HepG2 (cell line): ENCODE results near the gene MYCBP2. TPM values are rescaled to one million over a fixed set of nuclear protein-coding genes. Genes with fewer than 3 reads are reported as not detected.

Experiments used
- EEA1 ChIP-seq: sonication (generic); formaldehyde crosslinking; IDR thresholded peaks from 2 replicates; pipeline ENCODE4 v1.5.1; 2020; ENCODE audit warnings: mild to moderate bottlenecking, missing genetic modification reagents, borderline replicate concordance
- FOSL1 ChIP-seq: sonication (generic); formaldehyde crosslinking; IDR thresholded peaks from 2 replicates; pipeline ENCODE4 v1.9.0; 2021; ENCODE audit warnings: missing genetic modification reagents, borderline replicate concordance
- KDM4B ChIP-seq: sonication (generic); formaldehyde crosslinking; IDR thresholded peaks from 2 replicates; pipeline ENCODE4 v1.4.0; 2020; ENCODE audit warnings: missing genetic modification reagents
- NR2C2 ChIP-seq: sonication (generic); formaldehyde crosslinking; IDR thresholded peaks from 2 replicates; pipeline ENCODE4 v1.4.0; 2020; ENCODE audit warnings: missing genetic modification reagents, mild to moderate bottlenecking, moderate library complexity, borderline replicate concordance
- PHB2 ChIP-seq: fragments of 450-650 bp; IDR thresholded peaks from 2 replicates; pipeline ENCODE4 v1.6.1; 2018; ENCODE audit not compliant: partially characterized antibody
- POLR2AphosphoS5 ChIP-seq: IDR thresholded peaks from 2 replicates; pipeline ENCODE4 v1.6.1; 2012; ENCODE audit warnings: low read depth, low read length
- PRMT3 ChIP-seq: sonication (generic); formaldehyde crosslinking; IDR thresholded peaks from 2 replicates; pipeline ENCODE4 v1.8.1; 2022; ENCODE audit warnings: low read depth, mild to moderate bottlenecking, moderate library complexity, missing genetic modification reagents, borderline replicate concordance
- SIX1 ChIP-seq: sonication (generic); formaldehyde crosslinking; IDR thresholded peaks from 2 replicates; pipeline ENCODE4 v1.4.0; 2020; ENCODE audit warnings: missing genetic modification reagents, borderline replicate concordance
- SP1 ChIP-seq, 2 experiments: fragments of 450-650 bp in 1 of 2; sonication (generic) in 1 of 2; formaldehyde crosslinking in 1 of 2; IDR thresholded peaks; 2 replicates each; pipeline versions ENCODE4 v1.4.0 to v1.6.1; 2016 to 2020; ENCODE audit warnings: missing genetic modification reagents in 1 of 2
- SUZ12 ChIP-seq: fragments of 150-350 bp; IDR thresholded peaks from 2 replicates; pipeline ENCODE4 v1.6.1; 2014; ENCODE audit warnings: low read depth, low read length
- TCF12 ChIP-seq, 2 experiments: fragments of 450-650 bp in 1 of 2; sonication (generic) in 1 of 2; formaldehyde crosslinking in 1 of 2; IDR thresholded peaks; 2 replicates each; pipeline versions ENCODE4 v1.6.1 to v1.8.0; 2017 to 2022; ENCODE audit warnings: antibody characterized with exemption in 1 of 2, mild to moderate bottlenecking in 1 of 2, missing genetic modification reagents in 1 of 2, moderate library complexity in 1 of 2
- YEATS4 ChIP-seq: sonication (generic); formaldehyde crosslinking; IDR thresholded peaks from 2 replicates; pipeline ENCODE4 v1.4.0; 2020; ENCODE audit warnings: missing genetic modification reagents, borderline replicate concordance
- ZKSCAN5 ChIP-seq: sonication (generic); formaldehyde crosslinking; IDR thresholded peaks from 2 replicates; pipeline ENCODE4 v1.5.1; 2020; ENCODE audit warnings: mild to moderate bottlenecking, missing genetic modification reagents
- ZMYM4 ChIP-seq: sonication (generic); formaldehyde crosslinking; IDR thresholded peaks from 2 replicates; pipeline ENCODE4 v1.8.1; 2023; ENCODE audit warnings: mild to moderate bottlenecking, missing genetic modification reagents
- ZNF264 ChIP-seq: sonication (generic); formaldehyde crosslinking; IDR thresholded peaks from 2 replicates; pipeline ENCODE4 v1.4.0; 2020; ENCODE audit warnings: missing genetic modification reagents
- ZNF670 ChIP-seq: sonication (generic); formaldehyde crosslinking; IDR thresholded peaks from 2 replicates; pipeline ENCODE4 v1.8.0; 2022; ENCODE audit warnings: mild to moderate bottlenecking, missing genetic modification reagents, borderline replicate concordance
- polyA plus RNA-seq, 8 experiments: library from polyadenylated mRNA; depleted of rRNA in 3 of 8; stranded (reverse) in 7 of 8; unstranded in 1 of 8; fragments of >200 nt; fragmentation: Illumina TruSeq in 4 of 8; extraction: Trizol in 4 of 8; gene quantifications; 2 replicates each; pipeline versions ENCODE4 v1.2.1 to v1.2.3, GENCODE V29; 2011 to 2016; ENCODE audit warnings: low read depth in 4 of 8, missing spikeins in 1 of 8, mixed read lengths in 1 of 8; ENCODE audit not compliant: insufficient read depth in 1 of 8
- total RNA-seq, 5 experiments: library from RNA; depleted of rRNA; stranded (reverse); fragments of >200 nt; fragmentation: Illumina TruSeq; extraction: Trizol; gene quantifications; 2 replicates each; pipeline ENCODE4 v1.2.3, GENCODE V29; 2016; ENCODE audit warnings: low read depth in 1 of 5
- TF ChIP-seq, protein P1 (sequence below): sonication (generic); formaldehyde crosslinking; IDR thresholded peaks from 2 replicates; pipeline ENCODE4 v1.8.1; 2023; ENCODE audit warnings: mild to moderate bottlenecking, moderate library complexity, missing genetic modification reagents
- TF ChIP-seq, protein P2 (sequence below): sonication (generic); formaldehyde crosslinking; IDR thresholded peaks from 2 replicates; pipeline ENCODE4 v1.4.0; 2020; ENCODE audit warnings: low read depth, mild to moderate bottlenecking, missing genetic modification reagents
- TF ChIP-seq, protein P3 (sequence below): sonication (generic); formaldehyde crosslinking; IDR thresholded peaks from 2 replicates; pipeline ENCODE4 v1.5.1; 2020; ENCODE audit warnings: mild to moderate bottlenecking, missing genetic modification reagents, borderline replicate concordance
- TF ChIP-seq, protein P4 (sequence below): IDR thresholded peaks from 2 replicates; pipeline ENCODE4 v1.6.1; 2016

The MYCBP2 gene
- total and polyA plus RNA-seq, 2 of the 13 experiments (the other 11 are each of a cell fraction or from before 2014, with no cell fraction given): 16.3 to 35.3 TPM

DNA sequence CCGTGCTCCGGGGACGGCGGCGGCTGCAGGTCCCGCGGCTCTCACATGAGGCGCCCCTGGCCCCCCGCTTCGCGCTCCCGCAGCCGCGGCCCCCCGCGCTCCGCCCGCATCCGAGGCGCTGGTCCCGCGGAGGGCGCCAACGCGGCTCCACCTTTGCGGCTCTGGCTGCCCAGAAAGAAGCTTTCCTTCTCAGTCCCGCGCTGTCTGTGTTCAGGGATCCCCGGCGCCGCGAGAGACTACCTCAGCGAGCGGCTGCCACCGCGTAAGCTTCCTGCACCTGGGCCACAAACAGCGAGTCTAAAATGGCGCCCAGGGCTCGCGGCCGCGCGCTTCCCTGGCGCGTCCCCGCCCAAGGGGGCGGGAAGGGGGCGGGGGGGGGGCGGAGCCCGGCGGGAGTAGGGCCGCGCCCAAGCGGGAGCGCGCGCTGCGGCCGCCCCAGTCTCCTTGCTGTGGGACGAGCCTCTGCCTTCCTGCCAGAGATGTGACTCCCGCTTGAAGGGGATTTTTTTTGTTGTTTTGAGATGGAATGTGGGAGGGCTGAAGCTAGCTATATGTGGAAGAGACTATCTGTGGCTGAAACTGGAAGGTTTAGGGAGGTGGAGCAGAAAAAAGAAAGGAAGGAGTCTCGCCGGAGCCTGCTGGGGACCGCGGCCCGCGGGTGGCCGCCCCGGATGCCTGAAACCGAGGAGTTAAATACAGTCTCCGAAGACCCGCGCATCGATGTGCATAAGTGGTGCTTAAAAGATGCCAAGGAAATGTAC lies 299.9 kb downstream of the MYCBP2 start, which contains the start of gene FBXL3 (continued):
- TF ChIP-seq, protein P1, sequence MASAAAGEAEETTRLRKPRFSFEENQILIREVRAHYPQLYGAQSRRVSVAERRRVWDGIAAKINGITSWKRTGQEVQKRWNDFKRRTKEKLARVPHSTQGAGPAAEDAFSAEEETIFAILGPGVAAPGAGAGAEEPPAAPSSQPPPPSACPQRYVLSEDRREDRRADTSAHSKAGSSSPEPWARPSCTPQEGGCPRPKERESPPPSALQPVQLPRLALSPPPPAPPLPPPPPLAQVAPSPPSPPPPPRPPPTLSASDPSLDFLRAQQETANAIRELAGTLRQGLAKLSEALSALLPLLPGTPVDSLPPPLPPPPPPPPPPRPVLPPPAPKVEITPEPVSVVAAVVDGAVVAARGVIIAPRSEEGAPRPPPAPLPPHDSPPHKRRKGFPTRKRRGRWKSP (CRISPR knock-in tag): peak; percentile 27; the same call in 1 of the 2 replicates
- TF ChIP-seq TCF12 (IDR thresholded peaks at IDR 0.05) (no peak), TCF12 (CRISPR knock-in tag; IDR thresholded peaks at IDR 0.05) (no peak), PHB2 (no peak), SP1 (IDR thresholded peaks at IDR 0.05) (no peak), SP1 (CRISPR knock-in tag; IDR thresholded peaks at IDR 0.05) (peak; percentile 70), NR2C2 (CRISPR knock-in tag) (no peak), ZNF264 (CRISPR knock-in tag) (no peak), ZKSCAN5 (CRISPR knock-in tag) (no peak), EEA1 (CRISPR knock-in tag) (0 out of 2 replicates have a peak, but pooled peaks have one; percentile 17), ZNF670 (CRISPR knock-in tag) (peak; percentile 13; the same call in 1 of the 2 replicates), KDM4B (no peak), FOSL1 (CRISPR knock-in tag) (no peak), ZMYM4 (CRISPR knock-in tag) (peak; percentile 21; the same call in 1 of the 2 replicates), POLR2AphosphoS5 (peak; percentile 89), YEATS4 (CRISPR knock-in tag) (peak; percentile 83), SUZ12 (no peak), PRMT3 (no peak), SIX1 (CRISPR knock-in tag) (no peak)
- TF ChIP-seq, protein P2, sequence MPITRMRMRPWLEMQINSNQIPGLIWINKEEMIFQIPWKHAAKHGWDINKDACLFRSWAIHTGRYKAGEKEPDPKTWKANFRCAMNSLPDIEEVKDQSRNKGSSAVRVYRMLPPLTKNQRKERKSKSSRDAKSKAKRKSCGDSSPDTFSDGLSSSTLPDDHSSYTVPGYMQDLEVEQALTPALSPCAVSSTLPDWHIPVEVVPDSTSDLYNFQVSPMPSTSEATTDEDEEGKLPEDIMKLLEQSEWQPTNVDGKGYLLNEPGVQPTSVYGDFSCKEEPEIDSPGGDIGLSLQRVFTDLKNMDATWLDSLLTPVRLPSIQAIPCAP (CRISPR knock-in tag): no peak
- TF ChIP-seq, protein P3, sequence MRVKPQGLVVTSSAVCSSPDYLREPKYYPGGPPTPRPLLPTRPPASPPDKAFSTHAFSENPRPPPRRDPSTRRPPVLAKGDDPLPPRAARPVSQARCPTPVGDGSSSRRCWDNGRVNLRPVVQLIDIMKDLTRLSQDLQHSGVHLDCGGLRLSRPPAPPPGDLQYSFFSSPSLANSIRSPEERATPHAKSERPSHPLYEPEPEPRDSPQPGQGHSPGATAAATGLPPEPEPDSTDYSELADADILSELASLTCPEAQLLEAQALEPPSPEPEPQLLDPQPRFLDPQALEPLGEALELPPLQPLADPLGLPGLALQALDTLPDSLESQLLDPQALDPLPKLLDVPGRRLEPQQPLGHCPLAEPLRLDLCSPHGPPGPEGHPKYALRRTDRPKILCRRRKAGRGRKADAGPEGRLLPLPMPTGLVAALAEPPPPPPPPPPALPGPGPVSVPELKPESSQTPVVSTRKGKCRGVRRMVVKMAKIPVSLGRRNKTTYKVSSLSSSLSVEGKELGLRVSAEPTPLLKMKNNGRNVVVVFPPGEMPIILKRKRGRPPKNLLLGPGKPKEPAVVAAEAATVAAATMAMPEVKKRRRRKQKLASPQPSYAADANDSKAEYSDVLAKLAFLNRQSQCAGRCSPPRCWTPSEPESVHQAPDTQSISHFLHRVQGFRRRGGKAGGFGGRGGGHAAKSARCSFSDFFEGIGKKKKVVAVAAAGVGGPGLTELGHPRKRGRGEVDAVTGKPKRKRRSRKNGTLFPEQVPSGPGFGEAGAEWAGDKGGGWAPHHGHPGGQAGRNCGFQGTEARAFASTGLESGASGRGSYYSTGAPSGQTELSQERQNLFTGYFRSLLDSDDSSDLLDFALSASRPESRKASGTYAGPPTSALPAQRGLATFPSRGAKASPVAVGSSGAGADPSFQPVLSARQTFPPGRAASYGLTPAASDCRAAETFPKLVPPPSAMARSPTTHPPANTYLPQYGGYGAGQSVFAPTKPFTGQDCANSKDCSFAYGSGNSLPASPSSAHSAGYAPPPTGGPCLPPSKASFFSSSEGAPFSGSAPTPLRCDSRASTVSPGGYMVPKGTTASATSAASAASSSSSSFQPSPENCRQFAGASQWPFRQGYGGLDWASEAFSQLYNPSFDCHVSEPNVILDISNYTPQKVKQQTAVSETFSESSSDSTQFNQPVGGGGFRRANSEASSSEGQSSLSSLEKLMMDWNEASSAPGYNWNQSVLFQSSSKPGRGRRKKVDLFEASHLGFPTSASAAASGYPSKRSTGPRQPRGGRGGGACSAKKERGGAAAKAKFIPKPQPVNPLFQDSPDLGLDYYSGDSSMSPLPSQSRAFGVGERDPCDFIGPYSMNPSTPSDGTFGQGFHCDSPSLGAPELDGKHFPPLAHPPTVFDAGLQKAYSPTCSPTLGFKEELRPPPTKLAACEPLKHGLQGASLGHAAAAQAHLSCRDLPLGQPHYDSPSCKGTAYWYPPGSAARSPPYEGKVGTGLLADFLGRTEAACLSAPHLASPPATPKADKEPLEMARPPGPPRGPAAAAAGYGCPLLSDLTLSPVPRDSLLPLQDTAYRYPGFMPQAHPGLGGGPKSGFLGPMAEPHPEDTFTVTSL: no peak
- TF ChIP-seq, protein P4, sequence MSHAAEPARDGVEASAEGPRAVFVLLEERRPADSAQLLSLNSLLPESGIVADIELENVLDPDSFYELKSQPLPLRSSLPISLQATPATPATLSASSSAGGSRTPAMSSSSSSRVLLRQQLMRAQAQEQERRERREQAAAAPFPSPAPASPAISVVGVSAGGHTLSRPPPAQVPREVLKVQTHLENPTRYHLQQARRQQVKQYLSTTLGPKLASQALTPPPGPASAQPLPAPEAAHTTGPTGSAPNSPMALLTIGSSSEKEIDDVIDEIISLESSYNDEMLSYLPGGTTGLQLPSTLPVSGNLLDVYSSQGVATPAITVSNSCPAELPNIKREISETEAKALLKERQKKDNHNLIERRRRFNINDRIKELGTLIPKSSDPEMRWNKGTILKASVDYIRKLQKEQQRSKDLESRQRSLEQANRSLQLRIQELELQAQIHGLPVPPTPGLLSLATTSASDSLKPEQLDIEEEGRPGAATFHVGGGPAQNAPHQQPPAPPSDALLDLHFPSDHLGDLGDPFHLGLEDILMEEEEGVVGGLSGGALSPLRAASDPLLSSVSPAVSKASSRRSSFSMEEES (CRISPR knock-in tag): no peak
